ENCODE results near the gene CBX7. TPM values are rescaled to one million over a fixed set of nuclear protein-coding genes. Genes with fewer than 3 reads are reported as not detected.
"Not testable (repeated sequence)": the region's sequence is repeated elsewhere in the genome, so short reads cannot be mapped to it uniquely, and the experiment has no call there.

Gene CBX7
- total and polyA plus RNA-seq, 12 donors, result 34.5 to 85.8 (median 75.8) TPM

DNA sequence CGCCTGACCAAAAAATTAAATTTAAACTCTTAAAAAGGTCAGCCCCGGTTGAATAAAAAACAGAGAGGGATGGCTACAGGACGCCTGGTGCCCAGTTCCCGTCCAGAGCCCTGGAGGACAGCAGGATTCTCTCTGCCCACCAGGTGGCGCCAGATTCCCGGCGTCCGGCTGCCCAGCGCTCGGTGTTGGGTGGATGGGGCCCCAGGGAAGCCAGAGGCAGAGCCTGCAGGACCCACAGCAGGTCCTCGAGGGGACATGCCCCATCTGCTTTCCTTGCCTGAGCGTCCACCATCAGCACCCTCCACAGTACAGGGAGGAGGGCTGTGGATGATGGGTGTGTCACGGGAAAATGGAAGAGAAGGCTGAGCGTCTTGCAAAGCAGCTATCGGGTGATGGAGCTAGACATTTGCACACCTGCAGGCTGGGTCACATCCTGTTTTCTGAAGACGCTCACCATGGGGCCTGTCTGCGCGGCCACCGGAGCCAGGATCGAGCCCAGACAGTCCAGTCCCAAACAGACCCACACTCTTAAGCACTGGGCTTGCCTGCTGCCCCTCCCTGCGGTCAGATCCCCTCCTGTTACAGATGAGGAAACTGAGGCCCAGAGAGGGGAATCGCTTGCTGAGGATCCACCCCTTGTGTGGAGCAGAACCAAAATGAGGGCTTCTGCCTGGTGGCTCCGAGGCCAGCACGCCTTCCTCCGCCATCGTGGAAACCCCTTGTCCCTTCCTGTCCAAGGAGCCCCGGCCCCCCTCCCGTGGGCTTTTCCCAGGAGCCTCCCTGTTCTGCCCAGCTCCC is 18.5 kb upstream of the CBX7 start:
- Histone ChIP-seq H3K27ac (peak overlapping the region in 6 of 10 donors; percentile 0 to 92 (median 27)), H3K36me3 (no peaks in the 10 kb centered on the region), H3K27me3 (no peaks in the 10 kb centered on the region), H3K9me3 (peaks cover 0 to 5% (median 0%) of the 10 kb centered on the region in 11 donors), H3K4me3 (peak overlapping the region in 3 of 10 donors; percentile 10 to 23 (median 18)), H3K4me1 (peaks cover 32 to 57% (median 53%) of the 10 kb centered on the region in 9 donors)
- whole genome bisulfite sequencing, 2 donors, result 19 to 20% methylated on average over 28 of the region's 28 CpGs
- peak; percentile 83 to 89 for DNase-seq
- peak; percentile 70 to 86 (median 82) for ATAC-seq
- intact Hi-C loops (cut with DNase I), result loop anchor here (1.0 to 10.0 kb wide), 10 partner anchors 61 to 356 kb away; partner anchors contain the start of gene ATF4 (in 5 of the 10)
- TF ChIP-seq, protein P1, sequence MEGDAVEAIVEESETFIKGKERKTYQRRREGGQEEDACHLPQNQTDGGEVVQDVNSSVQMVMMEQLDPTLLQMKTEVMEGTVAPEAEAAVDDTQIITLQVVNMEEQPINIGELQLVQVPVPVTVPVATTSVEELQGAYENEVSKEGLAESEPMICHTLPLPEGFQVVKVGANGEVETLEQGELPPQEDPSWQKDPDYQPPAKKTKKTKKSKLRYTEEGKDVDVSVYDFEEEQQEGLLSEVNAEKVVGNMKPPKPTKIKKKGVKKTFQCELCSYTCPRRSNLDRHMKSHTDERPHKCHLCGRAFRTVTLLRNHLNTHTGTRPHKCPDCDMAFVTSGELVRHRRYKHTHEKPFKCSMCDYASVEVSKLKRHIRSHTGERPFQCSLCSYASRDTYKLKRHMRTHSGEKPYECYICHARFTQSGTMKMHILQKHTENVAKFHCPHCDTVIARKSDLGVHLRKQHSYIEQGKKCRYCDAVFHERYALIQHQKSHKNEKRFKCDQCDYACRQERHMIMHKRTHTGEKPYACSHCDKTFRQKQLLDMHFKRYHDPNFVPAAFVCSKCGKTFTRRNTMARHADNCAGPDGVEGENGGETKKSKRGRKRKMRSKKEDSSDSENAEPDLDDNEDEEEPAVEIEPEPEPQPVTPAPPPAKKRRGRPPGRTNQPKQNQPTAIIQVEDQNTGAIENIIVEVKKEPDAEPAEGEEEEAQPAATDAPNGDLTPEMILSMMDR (IDR thresholded peaks at IDR 0.05), result peak; percentile 93 to 97 (median 96)

DNA sequence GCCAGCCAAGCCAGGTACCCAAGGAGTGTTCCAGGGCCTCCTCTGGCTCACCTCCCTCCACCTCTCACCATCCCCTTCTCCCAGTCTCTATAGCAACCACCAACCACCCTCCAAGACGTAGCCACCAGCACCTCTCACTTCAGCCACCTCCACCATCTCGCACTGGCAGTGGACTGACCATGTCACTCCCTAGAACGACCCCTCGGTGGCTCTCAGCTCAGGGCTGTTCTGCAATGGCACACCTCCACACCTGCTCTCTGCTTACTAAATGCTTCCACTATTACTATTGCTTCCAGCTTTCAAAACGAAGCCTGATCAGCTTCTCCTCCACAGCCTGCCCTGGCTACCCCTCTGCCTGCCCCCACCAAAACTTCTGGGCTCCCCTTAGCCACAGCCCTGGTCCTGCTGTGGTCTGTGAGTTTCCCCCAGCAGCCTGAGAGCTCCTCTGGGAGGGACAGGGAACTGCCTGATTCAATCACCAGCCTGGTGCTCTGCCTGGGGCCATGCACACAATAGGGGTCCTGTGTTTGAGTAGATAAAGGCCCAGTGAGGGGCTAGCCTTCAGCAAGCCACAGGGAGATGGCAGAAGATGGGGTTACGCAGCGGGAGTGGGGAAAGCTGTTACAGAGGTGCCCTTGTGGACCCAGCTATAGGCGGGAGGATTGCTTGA is 17.5 kb upstream of the CBX7 start:
- WGBS, 2 donors, result 65 to 68% methylated on average over 8 of the region's 8 CpGs

DNA sequence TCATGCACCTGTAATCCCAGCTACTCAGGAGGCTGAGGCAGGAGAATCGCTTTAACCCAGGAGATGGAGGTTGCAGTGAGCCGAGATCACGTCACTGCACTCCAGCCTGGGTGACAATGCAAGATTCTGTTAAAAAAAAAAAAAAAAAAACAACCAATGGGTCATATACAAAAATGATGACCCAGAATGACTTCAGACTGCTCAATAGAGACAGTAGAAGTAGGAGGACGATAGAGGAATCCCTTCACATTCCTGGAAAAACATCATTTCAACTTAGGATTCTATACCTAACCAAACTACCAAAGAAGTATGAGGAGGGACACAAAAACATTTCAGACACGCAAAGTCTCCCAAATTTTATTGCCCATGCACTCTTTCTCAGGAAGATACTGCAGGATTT is 14.1 kb upstream of the CBX7 start:
- ATAC-seq (no peak), DNase-seq (no peak)
- Histone ChIP-seq H3K4me1 (peaks cover 7 to 12% (median 10%) of the 10 kb centered on the region in 9 donors), H3K36me3 (no peaks in the 10 kb centered on the region), H3K4me3 (no peak overlapping the region), H3K27me3 (no peaks in the 10 kb centered on the region), H3K9me3 (peaks cover 0 to 8% (median 0%) of the 10 kb centered on the region in 11 donors), H3K27ac (no peak overlapping the region)
- intact Hi-C loops (cut with DNase I), result loop anchor here in 2 of 10 donors (5.0 to 10.0 kb wide), 2 partner anchors 346 to 358 kb away; partner anchors contain the start of gene ATF4 (in 1 of the 2)
- 95 to 96% methylated on average over 5 of the region's 5 CpGs for WGBS, 2 donors
- TF ChIP-seq, protein P1 (IDR thresholded peaks at IDR 0.05), result no peak

More for the DNA sequence above, 17.5 kb upstream of the CBX7 start:
- Histone ChIP-seq H3K27me3 (no peaks in the 10 kb centered on the region), H3K27ac (no peak overlapping the region), H3K36me3 (no peaks in the 10 kb centered on the region), H3K9me3 (peaks cover 0 to 8% (median 0%) of the 10 kb centered on the region in 11 donors), H3K4me3 (no peak overlapping the region), H3K4me1 (peaks cover 22 to 46% (median 42%) of the 10 kb centered on the region in 9 donors)
- ATAC-seq (no peak), DNase-seq (no peak)
- TF ChIP-seq, protein P1 (IDR thresholded peaks at IDR 0.05), result no peak
- intact Hi-C loops (cut with DNase I), result loop anchor here (2.0 to 10.0 kb wide), 9 partner anchors 62 to 357 kb away; partner anchors contain the start of gene ATF4 (in 6 of the 10)

DNA sequence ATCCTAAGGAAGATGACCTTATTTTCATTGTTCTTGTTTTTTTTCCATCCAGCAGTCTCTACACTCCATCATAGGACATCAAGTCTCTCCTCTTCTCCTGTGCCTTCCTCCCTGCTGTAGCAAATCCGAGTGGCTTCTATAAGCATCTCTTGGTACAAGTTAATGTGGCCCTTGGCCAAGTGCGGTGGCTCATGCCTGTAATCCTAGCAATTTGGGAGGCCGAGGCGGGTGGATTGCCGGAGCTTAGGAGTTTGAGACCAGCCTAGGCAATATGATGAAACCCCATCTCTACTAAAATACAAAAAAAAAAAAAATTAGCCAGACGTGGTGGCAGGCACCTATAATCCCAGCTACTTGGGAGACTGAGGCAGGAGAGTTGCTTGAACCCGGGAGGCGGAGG is 3.6 kb upstream of the CBX7 start:
- WGBS, 2 donors, result 91% methylated on average over 8 of the region's 8 CpGs
- intact Hi-C loops (cut with DNase I); H3K9me3 ChIP-seq; H3K36me3 ChIP-seq; H3K4me3 ChIP-seq; H3K27ac ChIP-seq; ATAC-seq: not testable (repeated sequence)
- DNase-seq, result peak in 1 of 2 donors; percentile 3
- Histone ChIP-seq H3K4me1 (peaks cover 1 to 22% (median 16%) of the 10 kb centered on the region in 9 donors), H3K27me3 (peaks cover 0 to 18% (median 0%) of the 10 kb centered on the region in 7 donors)

All from heart right ventricle (tissue), 16 donors.